ENCODE results near the gene DYDC1. TPM values are rescaled to one million over a fixed set of nuclear protein-coding genes. Genes with fewer than 3 reads are reported as not detected.

Gene DYDC1
- total and polyA plus RNA-seq, 4 donors, result 0.23 TPM; not detected in 3

- Histone ChIP-seq H3K4me1 (ENCODE audit: control insufficient read depth in 4 of 4, insufficient read depth in 4 of 4, low read length in 3 of 4) (peaks cover 0 to 2% (median 0%) of the 10 kb centered on the region in 4 donors), H3K4me3 (ENCODE audit: low read depth in 1 of 3, low read length in 3 of 3) (no peak overlapping the region), H3K36me3 (ENCODE audit: control insufficient read depth in 4 of 4, insufficient read depth in 3 of 4, low read depth in 1 of 4, low read length in 3 of 4) (no peaks in the 10 kb centered on the region), H3K27me3 (ENCODE audit: control insufficient read depth in 4 of 4, insufficient read depth in 4 of 4, low read length in 3 of 4) (no peaks in the 10 kb centered on the region), H3K9me3 (ENCODE audit: control insufficient read depth in 4 of 4, low read length in 3 of 4) (no peaks in the 10 kb centered on the region), H3K9ac (ENCODE audit: low read depth in 1 of 2, low read length in 2 of 2) (peak overlapping the region in 1 of 2 donors; percentile 28), H3K27ac (ENCODE audit: low read depth in 1 of 2, low read length in 2 of 2) (peak overlapping the region in 1 of 2 donors; percentile 53)
- DNase-seq (ENCODE audit: low spot score), result no peak
- TF ChIP-seq HNF4A (conservative IDR thresholded peaks at IDR 0.05) (peak; percentile 13 to 23), RAD21 (IDR thresholded peaks at IDR 0.05) (no peak), RXRA (IDR thresholded peaks at IDR 0.05) (peak in 1 of 2 donors; percentile 4)
- WGBS, result 46% methylated on average over 6 of the region's 6 CpGs
Measured at GRCh38 chr10:80392250-80392649, 35.7 kb upstream of the DYDC1 start.

GRCh38 chr10:80390740-80391139 is 34.2 kb upstream of the DYDC1 start:
- peaks cover 0 to 2% (median 0%) of the 10 kb centered on the region in 4 donors for H3K4me1 ChIP-seq (ENCODE audit: control insufficient read depth in 4 of 4, insufficient read depth in 4 of 4, low read length in 3 of 4)
- no peaks in the 10 kb centered on the region for H3K27me3 ChIP-seq (ENCODE audit: control insufficient read depth in 4 of 4, insufficient read depth in 4 of 4, low read length in 3 of 4)
- 65% methylated on average over 9 of the region's 9 CpGs for WGBS
- no peaks in the 10 kb centered on the region for H3K36me3 ChIP-seq (ENCODE audit: control insufficient read depth in 4 of 4, insufficient read depth in 3 of 4, low read depth in 1 of 4, low read length in 3 of 4)
- no peak overlapping the region for H3K27ac ChIP-seq (ENCODE audit: low read depth in 1 of 2, low read length in 2 of 2)
- no peak for DNase-seq (ENCODE audit: low spot score)
- peak; percentile 30 to 66 for TF ChIP-seq HNF4A (conservative IDR thresholded peaks at IDR 0.05)
- no peak for TF ChIP-seq MAX (IDR thresholded peaks at IDR 0.05)
- TF ChIP-seq RXRA (IDR thresholded peaks at IDR 0.05), result peak in 1 of 2 donors; percentile 32
- no peak for TF ChIP-seq REST (IDR thresholded peaks at IDR 0.05)
- peak; percentile 39 for TF ChIP-seq HNF4G (IDR thresholded peaks at IDR 0.05)
- H3K9me3 ChIP-seq (ENCODE audit: control insufficient read depth in 4 of 4, low read length in 3 of 4), result no peaks in the 10 kb centered on the region
- H3K4me3 ChIP-seq (ENCODE audit: low read depth in 1 of 3, low read length in 3 of 3), result no peak overlapping the region
- no peak overlapping the region for H3K9ac ChIP-seq (ENCODE audit: low read depth in 1 of 2, low read length in 2 of 2)

GRCh38 chr10:80382989-80383388 is 26.4 kb upstream of the DYDC1 start:
- Histone ChIP-seq H3K4me1 (ENCODE audit: control insufficient read depth in 4 of 4, insufficient read depth in 4 of 4, low read length in 3 of 4) (peaks cover 0 to 5% (median 3%) of the 10 kb centered on the region in 4 donors), H3K36me3 (ENCODE audit: control insufficient read depth in 4 of 4, insufficient read depth in 3 of 4, low read depth in 1 of 4, low read length in 3 of 4) (no peaks in the 10 kb centered on the region), H3K27me3 (ENCODE audit: control insufficient read depth in 4 of 4, insufficient read depth in 4 of 4, low read length in 3 of 4) (no peaks in the 10 kb centered on the region), H3K4me3 (ENCODE audit: low read depth in 1 of 3, low read length in 3 of 3) (no peak overlapping the region), H3K9ac (ENCODE audit: low read depth in 1 of 2, low read length in 2 of 2) (peak overlapping the region in 1 of 2 donors; percentile 13), H3K27ac (ENCODE audit: low read depth in 1 of 2, low read length in 2 of 2) (no peak overlapping the region), H3K9me3 (ENCODE audit: control insufficient read depth in 4 of 4, low read length in 3 of 4) (no peaks in the 10 kb centered on the region)
- TF ChIP-seq ZBTB33 (IDR thresholded peaks at IDR 0.05) (no peak), CTCF (IDR thresholded peaks at IDR 0.05; ENCODE audit: low read depth, low read length, missing input control) (peak; percentile 75), RAD21 (IDR thresholded peaks at IDR 0.05) (peak; percentile 89 to 91), REST (IDR thresholded peaks at IDR 0.05) (no peak)
- 2% methylated on average over 4 of the region's 4 CpGs for WGBS
- no peak for DNase-seq (ENCODE audit: low spot score)
